ENCODE measurements around the gene HS3ST4.

The HS3ST4 gene

DNA sequence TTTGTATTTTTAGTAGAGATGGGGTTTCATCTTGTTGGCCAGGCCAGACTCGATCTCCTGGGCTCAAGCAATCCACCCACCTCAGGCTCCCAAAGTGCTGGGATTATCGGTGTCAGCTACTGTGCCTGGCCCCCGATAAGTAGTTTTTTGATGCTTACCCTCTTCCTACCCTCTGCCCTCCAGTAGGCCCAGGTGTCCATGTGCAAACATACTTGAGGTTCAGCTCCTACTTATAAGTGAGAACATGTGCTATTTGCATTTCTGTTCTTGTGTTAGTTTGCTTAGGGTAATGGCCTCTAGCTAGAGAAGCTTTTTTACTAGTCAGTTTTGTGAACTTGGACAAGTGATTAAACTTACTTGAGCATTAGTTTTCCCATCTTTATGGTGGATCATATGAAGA is 136.8 kb downstream of the HS3ST4 start:
- DNase-seq, result no peak

DNA sequence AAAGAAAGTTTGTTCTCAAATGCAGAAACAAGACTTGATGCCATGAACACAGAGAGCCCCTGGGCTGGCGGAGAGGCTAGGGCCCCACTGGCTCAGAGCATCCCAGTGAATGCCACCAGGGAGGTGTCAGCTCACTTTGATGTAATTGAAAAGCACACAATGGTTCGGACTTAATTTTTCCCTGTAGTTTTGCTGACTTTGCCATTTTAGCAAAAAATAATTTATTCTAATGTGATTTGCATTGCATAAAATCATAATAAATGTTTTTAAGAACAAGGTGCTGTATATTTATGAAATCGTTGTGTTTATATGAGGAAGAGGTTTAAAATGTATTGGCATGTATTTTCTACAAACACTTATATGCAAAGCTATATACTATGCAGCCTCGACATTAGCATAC is 140.5 kb downstream of the HS3ST4 start:
- DNase-seq, result no peak

DNA sequence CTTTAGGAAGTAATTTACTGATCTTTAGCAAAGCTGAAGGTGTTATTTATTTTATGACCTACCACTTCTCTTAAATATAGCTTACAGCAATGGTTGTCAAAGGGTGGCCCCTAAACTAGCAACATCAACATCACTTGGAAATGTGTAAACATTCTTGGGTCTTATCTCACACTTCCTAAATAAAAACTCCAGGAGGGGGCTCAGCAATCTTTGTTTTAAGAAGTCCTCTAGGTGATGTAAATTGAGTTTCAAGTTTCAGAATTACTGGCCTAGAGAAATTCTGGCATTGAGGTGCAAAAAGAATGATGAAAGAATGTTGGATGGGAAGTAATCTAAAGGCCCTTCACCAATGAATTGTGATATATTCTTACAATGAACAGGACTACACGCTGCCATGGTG is 142.3 kb downstream of the HS3ST4 start:
- no peak for DNase-seq

DNA sequence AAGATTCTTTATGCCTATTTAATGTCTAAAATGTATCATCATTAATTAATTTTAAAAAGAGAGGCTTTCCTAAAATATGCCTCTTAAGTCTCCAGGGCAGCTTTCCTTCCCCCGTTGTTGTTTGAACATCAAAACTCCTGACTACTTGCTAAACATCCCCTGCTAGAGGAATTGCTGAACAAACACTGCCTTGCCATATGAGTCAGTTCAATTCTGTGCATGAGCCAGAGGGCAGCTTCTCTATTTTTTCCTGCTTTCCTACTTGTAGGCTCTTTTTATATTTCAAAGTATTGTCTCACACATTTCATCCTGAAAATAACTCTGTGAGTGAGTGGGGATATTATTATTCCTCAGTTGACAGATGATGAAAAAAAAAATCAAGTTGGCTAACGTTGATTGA is 143.4 kb downstream of the HS3ST4 start:
- DNase-seq, result no peak

DNA sequence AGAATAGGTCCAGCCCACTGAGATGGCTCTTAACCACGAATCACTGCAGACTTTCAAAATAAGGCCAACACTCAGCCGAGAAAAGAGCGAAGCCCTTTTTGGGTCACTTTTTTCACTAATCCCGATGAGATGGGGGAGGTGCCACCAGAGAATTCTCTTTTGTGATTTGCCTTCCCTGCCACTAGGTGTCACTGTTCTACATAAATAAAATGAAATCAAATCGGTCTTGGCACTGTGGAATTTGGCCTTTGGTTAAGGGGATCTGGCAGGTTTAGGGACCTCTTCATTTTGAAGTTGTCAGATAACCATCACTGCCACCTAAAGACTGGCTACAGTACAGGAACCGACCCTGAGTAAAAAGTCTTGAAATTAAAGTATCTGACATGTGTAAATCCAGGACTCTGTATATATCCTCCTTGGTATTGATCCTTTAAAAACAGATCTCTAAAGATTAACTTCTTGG is 147.0 kb downstream of the HS3ST4 start:
- peak; percentile 16 for DNase-seq

DNA sequence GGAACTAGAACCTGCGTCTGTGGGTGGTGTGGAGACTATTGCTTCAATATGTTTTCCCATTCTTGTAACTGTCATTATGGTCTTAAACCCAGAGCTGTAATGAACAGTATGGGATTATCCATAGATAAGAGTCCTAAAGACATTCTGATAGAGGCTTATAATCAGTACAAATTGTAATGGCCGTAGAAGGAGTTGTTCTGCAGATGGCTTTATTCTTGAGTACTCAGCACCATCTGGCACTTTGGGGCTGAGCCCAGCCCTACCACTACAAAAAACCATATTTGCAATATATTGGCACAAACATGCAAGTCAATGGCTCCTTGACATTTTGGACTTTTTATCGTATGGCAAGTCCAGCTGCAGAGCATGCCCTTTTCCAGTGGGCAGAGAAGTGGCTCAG is 150.0 kb downstream of the HS3ST4 start:
- no peak for DNase-seq

DNA sequence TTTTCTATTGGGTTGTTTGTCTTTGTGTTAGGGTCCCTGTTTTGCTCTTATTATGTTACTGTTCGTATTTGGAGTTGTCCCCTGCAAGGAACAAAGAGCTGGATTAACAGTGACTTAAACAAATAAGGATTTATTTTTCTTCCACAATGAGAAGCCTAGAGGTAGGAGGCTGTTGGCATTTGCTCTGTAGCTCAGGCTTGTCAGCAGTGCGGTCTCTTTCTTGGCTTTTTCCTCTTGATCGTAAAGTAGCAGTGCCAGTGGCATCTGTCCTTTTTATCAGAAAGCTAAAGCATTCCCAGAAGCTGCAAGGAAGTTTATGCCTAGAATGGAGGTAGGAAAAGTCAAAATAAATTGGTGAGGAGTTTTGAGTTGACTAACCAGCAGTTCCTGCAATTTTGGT is 154.1 kb downstream of the HS3ST4 start:
- DNase-seq, result no peak

DNA sequence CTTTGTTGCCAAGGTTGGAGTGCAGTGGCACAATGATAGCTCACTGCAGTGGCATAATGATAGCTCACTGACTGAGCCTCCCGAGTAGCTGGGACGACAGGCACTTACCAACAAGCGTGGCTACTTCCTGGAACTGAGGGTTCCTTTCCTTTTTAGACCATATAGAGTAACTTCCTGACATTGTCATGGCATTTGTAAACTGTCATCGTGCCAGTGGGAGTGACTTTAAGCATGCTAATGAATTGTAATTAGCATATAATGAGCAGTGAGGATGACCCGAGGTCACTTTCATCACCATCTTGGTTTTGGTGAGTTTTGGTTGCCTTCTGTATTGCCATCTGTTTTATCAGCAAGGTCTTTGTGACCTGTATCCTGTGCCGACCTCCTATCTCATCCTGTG is 162.4 kb downstream of the HS3ST4 start:
- no peak for DNase-seq

DNA sequence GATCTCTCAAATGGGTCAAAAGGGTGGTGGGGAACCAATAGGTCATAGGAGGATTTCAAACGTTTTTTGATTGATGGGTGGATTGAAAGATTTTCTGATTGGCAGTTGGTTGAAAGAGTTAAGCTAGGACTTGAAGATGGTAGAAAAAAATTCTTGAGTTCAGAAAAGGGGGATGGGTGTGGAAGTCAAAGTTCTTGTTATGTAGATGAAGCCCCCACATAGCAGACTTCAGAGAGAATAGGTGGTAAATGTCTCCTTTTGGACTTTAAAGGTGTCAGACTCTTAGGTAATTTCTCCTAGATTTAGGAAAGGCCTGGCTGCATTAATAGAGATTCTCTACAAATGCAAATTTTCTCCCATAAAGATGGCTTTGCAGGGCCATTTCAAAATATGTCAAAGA is 163.3 kb downstream of the HS3ST4 start:
- no peak for DNase-seq

DNA sequence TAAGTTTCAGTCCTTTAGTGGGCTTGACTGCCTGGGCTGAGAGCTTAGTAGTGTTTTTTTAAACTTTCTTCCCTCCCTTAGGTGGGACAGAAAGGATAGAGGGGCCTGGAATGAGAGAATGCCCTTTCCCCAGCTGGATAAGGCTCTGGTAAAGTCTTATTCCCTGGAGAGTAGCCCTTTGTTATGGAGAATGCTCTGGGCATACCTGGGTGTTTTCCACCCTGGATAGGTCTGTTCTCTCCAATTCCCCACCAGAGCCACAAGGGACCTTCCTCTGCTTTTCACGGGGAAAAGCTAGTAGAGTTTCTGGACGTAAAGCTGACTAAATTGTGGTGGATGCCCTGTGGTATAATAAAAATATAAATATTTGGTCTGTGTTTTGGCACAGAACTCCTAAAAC is 164.1 kb downstream of the HS3ST4 start:
- DNase-seq, result no peak

DNA sequence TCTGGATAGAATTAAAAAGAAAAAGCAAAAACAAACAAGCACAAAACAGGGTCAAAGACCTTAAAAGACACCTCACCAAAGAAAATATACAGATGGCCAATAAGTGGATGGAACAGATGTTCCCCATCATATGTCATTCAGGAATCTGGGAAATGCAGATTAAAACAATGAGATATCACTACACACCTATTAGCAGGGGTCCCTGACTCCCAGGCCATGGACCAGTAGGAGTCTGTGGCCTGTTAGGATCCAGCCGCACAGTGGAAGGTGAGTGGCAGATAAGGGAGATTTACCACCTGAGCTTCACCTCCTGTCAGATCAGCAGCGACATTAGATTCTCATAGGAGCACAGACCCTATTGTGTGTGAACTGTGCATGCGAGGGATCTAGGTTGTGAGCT is 167.9 kb downstream of the HS3ST4 start:
- DNase-seq, result no peak

DNA sequence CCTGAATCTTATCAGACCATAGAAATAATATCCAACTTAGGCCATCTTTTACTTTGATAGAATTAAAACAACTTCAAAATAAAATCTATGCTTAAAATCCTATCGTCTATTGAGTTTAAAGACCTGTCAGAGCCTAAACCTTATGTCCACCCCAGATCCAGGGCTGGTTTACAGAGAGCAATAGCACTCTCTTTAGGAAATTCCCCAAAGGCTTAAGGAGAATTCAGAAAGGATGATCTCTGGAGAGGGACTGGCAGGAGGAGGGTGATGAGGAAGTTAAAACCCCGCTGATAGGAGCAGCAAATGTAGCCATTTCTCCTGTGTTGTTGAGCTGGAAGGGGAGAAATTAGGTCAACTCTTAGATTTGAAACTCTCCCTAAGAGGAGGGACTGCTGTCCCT is 175.3 kb downstream of the HS3ST4 start:
- DNase-seq, result no peak

DNA sequence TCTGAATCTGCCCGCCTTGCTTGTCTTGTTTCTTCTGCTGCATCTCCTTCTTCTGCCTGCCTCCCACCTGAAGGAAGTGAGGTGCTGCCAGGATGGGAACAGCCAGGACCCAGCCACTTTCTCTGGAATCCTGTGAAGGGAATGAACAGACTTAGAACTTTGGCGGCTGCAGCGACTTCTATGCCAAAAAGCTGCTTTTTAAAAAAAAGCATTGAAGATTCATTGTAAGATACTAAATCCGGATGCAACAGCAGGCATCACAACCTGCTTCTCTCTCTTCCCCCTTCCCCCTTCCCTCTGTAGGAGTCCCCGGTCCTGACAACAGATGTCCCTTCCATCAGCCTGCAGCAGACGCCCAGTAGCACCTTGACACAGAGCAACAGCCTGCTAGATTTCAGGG is 176.3 kb downstream of the HS3ST4 start:
- DNase-seq, result no peak

DNA sequence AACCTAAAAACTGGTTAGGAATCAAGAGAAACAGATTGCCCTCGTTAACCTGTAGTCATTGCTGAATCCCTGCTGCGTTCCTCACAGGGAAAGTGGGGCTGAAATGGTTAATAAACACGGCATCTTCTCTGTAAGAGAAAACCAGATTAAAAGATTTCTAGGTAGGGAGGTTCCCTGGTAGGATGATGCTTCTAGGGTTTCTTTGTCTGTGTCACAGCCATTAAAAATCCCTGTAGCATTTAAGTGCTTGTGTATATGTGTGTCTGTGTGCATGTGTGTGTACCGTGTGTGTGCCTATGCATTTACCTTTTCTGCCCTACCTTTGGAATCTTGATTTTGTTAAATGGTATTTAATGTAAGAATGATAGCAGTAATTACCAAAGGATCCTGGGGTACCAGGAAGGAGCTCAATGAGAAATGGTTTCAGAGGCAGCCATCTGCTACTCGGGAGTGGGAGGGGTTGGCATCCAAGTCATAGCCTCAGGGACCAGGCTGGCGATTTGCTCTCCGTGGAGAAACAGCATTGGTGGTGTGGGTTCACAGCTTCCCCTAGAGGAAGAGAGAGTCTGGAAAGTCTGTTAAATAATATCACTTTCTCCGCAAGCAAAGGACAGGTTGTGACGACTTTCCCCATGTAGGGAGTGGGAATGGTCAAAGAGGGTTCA is 177.1 kb downstream of the HS3ST4 start:
- DNase-seq, result no peak

DNA sequence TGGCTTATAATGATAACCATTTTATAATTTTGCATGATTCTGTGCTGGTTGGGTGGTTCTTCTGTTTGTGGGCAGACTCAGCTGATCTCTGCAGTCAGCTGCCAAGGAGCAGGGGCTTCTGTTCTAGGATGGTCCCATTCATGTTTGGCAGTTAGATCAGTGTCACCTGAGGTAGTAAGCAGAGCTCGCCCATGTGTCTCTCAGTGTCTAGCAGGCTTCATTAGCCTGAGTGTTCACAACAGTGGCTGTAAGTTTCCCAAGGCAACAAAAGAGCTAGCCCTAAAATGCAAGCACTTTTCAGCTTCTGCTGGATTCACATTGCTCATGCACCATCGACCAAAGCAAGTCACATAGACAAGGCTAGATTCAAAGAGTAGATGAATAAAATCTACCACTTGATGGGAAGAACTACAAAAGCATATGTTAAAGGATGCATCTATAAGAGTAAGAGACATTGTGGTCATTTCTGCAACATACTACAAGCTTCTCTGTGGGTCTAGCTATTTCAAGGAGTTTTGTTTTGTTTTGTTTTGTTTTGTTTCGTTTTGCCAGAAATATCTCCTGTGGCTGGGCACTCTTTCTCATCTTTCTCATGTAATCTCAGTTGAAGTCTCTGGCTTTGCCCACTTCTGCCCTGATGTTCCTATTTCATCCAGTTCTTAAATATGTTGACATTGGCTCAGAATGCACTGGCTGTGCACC is 180.8 kb downstream of the HS3ST4 start:
- no peak for DNase-seq

DNA sequence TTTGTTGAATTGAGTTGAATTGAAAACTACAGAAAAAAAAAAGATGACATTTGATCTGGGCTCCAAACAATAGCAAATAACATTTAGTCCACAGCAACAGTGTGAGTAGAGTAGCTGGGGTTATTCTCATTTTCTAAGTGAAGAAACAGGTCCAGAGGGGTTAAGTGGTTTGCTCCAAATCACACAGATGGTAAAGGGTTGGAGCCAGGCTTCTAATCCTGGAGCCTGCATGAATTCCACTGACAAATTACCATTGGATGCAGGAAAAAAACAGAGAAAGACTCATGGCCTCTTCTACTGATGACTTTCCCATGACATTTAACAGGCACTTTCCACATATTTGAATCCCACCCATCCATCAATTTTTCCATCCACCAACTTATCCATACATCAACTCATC is 182.4 kb downstream of the HS3ST4 start:
- no peak for DNase-seq

DNA sequence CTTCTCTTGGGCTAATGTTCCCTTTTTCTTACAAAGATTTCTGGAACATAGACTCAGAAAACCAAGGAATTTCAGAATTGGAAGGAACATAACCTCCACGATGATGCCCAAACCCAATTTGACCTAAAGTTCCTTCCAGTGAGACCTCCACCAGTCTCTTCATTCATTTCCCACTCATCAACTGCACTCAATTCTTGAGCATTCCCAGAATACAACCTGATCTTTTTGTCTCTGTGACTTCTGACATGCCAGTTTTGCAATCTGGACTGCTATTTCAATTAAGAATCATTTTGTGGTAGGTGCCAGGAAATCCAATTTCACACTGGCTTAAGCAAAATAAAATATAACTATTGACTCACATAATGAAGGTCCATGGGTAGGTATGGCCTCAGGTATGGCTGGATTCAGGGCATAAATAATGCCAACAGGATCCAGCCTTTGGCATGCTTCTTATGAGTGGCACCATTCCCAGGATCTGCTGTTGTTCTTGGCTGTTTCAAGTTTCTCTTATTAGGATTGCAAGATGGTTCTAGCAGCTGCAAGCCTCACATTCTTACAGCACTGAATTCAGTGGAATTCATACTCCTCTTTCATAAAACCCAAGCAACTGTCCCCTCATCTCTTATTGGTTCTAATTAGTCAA is 184.3 kb downstream of the HS3ST4 start:
- no peak for DNase-seq

DNA sequence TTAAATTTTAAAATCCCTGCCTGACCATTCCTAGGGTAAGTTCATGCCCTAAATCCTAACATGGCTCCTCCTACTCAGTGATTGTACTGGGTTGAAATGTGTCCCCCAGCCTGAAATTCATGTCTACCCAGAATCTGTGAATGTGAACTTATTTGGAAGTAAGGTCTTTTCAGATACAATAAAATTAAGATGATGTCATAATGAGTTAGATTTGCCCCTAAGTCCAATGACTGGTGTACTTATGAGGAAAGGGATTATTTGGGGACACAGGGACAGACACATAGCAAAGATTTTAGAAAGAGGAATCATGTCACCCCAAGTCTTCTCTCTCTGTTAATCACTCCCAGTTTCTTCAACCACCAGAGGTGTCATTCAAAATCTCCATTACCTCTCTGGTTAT is 185.3 kb downstream of the HS3ST4 start:
- no peak for DNase-seq

DNA sequence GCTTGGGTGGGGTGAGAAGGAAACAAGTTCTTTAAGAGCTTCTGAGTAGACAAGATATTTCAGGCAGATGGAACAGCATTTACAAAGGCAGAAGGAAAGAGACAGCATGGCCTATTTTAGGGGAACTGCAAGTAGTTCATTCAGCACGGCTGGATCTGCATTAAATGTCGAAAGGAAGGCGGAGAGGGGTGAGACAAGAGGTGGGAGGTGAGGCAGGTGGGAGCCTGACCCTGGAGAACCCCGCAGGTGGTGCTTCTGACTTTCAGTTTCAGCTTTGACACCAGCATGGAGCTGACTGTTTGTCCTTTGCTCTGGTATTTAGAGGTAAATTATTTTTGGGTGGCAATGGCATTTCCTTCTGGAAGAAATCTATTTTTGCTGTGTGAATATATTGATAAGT is 194.8 kb downstream of the HS3ST4 start:
- DNase-seq, result no peak

DNA sequence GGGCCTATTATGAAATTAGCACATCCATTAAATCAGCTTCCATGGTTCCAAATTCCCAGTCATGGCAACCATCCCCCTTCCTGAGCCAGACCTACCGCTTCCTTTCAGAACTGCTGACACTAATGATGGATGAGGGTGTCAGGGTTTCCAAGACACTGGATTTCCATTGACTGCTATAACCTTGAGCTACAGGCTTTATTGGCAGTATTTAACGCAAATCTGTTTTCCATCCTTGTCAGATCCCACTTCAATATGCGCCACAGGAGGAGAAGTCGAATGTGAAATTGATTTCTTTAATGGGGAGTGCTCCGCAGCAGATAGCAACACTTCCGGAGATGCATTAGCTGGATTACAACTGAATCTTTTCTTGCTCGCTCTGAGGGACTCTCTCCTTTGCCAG is 197.1 kb downstream of the HS3ST4 start:
- no peak for DNase-seq

DNA sequence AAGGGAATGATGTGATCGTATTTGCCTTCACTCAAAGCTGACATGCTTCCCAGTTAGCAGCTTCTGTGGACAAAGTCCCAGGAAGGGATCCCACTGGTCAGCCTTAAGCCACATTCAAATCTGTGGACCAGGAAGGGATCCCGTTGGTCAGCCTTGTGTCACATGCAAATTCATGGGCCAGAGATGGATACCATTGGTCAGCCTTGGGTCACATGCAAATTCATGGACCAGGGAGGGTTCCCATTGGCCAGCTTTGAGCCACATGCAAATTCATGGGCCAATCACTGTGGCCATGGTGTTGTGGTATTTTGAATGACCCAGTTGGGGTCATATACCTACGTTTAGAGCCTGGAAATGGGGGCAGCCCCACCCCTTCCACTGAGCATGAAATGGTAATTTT is 201.6 kb downstream of the HS3ST4 start:
- DNase-seq, result no peak

DNA sequence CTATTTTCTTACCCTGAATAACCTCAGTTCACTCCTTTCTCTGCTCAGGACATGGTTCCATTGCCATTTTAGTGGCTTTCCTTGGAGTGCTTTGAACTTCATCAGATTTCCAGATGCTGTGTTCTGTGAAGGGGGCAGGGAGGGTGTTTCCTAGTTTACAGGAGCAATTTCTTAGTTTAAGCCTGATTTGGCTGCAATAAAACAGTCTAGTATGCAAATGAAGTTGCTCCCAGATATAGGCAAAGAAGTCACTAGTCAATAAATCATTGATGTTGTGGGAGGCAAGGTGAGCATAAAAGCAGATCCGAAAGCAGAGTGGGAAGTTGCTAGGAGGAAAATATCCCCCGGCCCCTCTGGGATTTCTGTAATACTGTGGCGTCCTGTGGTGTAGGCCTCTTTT is 202.3 kb downstream of the HS3ST4 start:
- no peak for DNase-seq

DNA sequence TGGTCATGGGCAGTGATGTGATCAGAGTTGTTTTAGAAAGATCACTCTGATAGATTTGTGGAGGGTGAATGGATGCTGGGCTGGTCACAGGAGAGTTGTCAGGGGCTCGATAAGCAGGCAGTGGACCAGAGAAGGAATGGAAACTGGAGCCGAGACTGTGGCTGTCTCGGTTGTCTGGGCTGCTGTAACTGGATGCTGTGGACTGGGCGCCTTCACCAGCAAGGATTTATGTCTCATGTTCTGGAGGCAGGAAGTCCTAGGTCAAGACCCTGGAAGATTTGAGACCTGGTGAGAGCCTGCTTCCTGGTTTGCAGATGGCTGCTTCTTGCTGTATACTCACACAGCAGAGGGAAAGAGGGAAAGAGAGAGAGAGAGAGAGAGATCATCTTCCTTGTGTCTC is 203.6 kb downstream of the HS3ST4 start:
- DNase-seq, result no peak

DNA sequence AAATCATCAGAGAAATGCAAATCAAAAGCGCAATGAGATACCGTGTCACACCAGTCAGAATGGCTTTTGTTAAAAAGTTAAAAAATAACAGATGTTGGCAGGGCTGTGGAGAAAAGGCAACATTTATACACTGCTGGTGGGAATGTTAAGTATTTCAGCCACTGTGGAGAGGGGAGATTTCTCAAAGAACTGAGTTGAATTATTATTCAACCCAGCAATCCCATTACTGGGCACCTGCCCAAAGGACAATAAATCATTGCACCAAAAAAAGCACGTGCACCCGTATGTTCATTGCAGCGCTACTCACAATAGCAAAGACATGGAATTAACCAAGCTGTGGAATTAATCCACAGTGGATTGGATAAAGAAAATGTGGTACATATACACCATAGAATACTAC is 204.7 kb downstream of the HS3ST4 start:
- DNase-seq, result no peak

DNA sequence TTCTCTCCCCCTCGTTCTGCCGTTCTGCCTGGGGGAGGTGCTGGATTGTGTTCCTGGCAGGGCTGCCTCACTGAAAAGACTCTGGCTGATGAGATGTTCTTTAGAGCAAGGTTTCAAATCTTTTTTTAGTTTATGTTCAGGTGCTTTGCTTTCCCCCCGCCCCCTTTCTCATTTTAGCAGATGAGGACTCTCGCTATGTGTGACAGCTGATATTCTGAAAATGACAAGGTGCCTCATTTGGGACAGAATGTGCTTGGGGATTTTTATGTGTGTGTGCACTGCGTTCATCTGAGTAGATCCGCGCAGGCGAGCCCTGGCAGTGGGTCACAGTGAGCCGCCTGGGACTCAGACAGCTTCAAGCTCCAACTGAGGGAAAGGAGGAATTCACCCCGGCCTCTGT is 205.9 kb downstream of the HS3ST4 start:
- no peak for DNase-seq

Measured in NCI-H1417 treated with DMSO at 0.1 percent for 48 hours (cell line).